ENCODE measurements around the gene AHNAK.
A peak's percentile ranks its signal among the peaks of the same experiment; 100 is the strongest.

The AHNAK gene

DNA sequence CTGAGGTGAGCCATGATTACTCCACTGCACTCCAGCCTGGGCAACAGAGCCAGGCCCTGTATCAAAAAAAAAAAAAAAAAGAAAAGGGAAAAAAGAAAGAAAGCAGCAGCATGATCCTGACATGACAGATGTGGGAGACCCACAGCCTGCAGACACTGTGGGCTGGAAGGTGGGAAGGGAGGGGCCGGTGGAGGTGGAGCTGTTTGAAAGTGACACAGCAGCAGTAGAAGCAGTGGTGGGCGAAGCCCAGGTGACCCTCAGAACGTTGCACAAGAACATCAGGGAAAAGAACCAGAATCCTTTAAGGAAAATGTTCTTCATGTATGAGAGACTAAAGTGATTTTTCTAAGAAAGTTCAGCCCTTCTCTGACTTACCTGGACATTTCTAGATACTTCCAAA, 154.1 kb downstream of the AHNAK start:
- no peak overlapping the region for H3K27ac ChIP-seq (ENCODE audit: extremely low read depth, low read depth, low read length)
- POLR2A ChIA-PET: no interaction called here
- CTCF ChIA-PET: interaction anchor here (0.6 to 4.8 kb wide), 11 partner anchors 8 to 511 kb away, joined by 3 to 86 read pairs (median 4); no protein-coding TSS in a partner anchor

DNA sequence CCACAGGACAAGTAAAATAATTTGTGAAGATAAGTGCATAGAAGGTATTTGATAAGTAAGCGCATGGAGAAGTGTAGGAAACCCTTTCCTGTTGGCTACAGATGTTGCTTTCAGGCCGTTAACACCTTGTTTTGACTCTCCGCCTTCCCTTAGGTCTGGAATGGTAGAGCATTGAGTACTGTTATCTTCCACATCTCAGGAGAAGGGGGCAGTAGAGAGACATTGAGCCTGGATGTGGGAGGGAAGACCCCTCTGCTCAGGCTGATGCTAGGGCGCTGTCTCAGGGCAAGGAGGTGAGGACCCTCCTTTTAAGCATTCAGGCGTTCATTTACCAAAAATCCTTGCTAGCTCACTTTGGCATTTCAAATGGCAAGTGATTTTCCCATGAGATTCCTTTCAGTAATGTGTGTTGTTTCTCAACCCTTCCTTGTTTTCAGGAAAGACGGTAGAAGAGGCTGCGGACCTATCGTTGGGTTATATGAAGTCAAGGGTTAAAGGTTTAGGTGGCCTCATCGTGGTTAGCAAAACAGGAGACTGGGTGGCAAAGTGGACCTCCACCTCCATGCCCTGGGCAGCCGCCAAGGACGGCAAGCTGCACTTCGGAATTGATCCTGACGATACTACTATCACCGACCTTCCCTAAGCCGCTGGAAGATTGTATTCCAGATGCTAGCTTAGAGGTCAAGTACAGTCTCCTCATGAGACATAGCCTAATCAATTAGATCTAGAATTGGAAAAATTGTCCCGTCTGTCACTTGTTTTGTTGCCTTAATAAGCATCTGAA, 154.8 kb downstream of the AHNAK start:
- Histone ChIP-seq H3K4me3 (ENCODE audit: low read depth, low read length) (no peak overlapping the region), H3K27ac (ENCODE audit: extremely low read depth, low read depth, low read length) (no peak overlapping the region), H3K36me3 (ENCODE audit: control insufficient read depth in 2 of 2, insufficient read depth in 1 of 2, low read length in 2 of 2) (peaks cover 0 to 12% of the 10 kb centered on the region in 2 experiments; a peak in 1 of 3 replicates), H3K4me1 (ENCODE audit: control insufficient read depth, insufficient read depth, low read length) (no peaks in the 10 kb centered on the region), H3K9me3 (ENCODE audit: control insufficient read depth, insufficient read depth, low read depth, low read length) (no peaks in the 10 kb centered on the region)
- TF ChIP-seq ZNF549 (tag by site-specific recombination; IDR thresholded peaks at IDR 0.05) (no peak), ZNF416 (tag by site-specific recombination; IDR thresholded peaks at IDR 0.05) (no peak), TRIM28 (IDR thresholded peaks at IDR 0.05; ENCODE audit: borderline replicate concordance, low read length) (no peak), GLIS1 (tag by site-specific recombination; IDR thresholded peaks at IDR 0.05) (no peak), ZNF626 (tag by site-specific recombination; IDR thresholded peaks at IDR 0.05) (no peak)
- TF ChIP-seq, protein P1, sequence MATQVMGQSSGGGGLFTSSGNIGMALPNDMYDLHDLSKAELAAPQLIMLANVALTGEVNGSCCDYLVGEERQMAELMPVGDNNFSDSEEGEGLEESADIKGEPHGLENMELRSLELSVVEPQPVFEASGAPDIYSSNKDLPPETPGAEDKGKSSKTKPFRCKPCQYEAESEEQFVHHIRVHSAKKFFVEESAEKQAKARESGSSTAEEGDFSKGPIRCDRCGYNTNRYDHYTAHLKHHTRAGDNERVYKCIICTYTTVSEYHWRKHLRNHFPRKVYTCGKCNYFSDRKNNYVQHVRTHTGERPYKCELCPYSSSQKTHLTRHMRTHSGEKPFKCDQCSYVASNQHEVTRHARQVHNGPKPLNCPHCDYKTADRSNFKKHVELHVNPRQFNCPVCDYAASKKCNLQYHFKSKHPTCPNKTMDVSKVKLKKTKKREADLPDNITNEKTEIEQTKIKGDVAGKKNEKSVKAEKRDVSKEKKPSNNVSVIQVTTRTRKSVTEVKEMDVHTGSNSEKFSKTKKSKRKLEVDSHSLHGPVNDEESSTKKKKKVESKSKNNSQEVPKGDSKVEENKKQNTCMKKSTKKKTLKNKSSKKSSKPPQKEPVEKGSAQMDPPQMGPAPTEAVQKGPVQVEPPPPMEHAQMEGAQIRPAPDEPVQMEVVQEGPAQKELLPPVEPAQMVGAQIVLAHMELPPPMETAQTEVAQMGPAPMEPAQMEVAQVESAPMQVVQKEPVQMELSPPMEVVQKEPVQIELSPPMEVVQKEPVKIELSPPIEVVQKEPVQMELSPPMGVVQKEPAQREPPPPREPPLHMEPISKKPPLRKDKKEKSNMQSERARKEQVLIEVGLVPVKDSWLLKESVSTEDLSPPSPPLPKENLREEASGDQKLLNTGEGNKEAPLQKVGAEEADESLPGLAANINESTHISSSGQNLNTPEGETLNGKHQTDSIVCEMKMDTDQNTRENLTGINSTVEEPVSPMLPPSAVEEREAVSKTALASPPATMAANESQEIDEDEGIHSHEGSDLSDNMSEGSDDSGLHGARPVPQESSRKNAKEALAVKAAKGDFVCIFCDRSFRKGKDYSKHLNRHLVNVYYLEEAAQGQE (tag by site-specific recombination; IDR thresholded peaks at IDR 0.05): no peak
- TF ChIP-seq, protein P2, sequence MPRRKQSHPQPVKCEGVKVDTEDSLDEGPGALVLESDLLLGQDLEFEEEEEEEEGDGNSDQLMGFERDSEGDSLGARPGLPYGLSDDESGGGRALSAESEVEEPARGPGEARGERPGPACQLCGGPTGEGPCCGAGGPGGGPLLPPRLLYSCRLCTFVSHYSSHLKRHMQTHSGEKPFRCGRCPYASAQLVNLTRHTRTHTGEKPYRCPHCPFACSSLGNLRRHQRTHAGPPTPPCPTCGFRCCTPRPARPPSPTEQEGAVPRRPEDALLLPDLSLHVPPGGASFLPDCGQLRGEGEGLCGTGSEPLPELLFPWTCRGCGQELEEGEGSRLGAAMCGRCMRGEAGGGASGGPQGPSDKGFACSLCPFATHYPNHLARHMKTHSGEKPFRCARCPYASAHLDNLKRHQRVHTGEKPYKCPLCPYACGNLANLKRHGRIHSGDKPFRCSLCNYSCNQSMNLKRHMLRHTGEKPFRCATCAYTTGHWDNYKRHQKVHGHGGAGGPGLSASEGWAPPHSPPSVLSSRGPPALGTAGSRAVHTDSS (tag by site-specific recombination; IDR thresholded peaks at IDR 0.05): no peak
- ChIA-PET POLR2A (no interaction called here), CTCF (interaction anchor here (0.7 to 4.8 kb wide), 7 partner anchors 9 to 473 kb away, joined by 3 to 86 read pairs (median 4); no protein-coding TSS in a partner anchor)

More for the DNA sequence above, 154.1 kb downstream of the AHNAK start:
- H3K4me3 ChIP-seq (ENCODE audit: low read depth, low read length): no peak overlapping the region
- no peaks in the 10 kb centered on the region for H3K9me3 ChIP-seq (ENCODE audit: control insufficient read depth, insufficient read depth, low read depth, low read length)
- H3K4me1 ChIP-seq (ENCODE audit: control insufficient read depth, insufficient read depth, low read length): no peaks in the 10 kb centered on the region
- H3K36me3 ChIP-seq (ENCODE audit: control insufficient read depth in 2 of 2, insufficient read depth in 1 of 2, low read length in 2 of 2): peaks cover 0 to 12% of the 10 kb centered on the region in 2 experiments; a peak in 1 of 3 replicates
- peak; percentile 24; the same call in 1 of the 2 replicates for TF ChIP-seq ZFHX2 (tag by site-specific recombination; conservative IDR thresholded peaks at IDR 0.05)
- no peak for TF ChIP-seq ZNF155 (tag by site-specific recombination; IDR thresholded peaks at IDR 0.05)

DNA sequence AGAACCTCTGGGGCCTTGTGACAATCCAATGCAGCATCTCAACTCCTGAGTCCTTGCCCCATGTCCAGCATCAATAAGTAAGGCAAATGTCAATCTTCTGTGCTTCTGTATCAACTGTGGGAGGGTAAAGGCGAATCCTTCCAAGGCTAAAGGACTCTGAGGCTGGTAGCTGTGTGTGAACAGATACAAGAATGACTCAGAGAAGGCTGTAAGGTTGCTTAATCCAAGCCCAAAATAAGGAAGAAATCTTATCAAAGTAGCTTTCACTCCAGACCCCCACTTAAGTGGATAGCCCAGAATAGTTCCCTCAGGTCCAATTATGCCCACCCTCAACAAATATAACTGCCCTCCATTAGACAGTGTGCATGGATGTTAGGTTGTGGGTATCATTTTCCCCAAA, 155.9 kb downstream of the AHNAK start:
- TF ChIP-seq, protein P3, sequence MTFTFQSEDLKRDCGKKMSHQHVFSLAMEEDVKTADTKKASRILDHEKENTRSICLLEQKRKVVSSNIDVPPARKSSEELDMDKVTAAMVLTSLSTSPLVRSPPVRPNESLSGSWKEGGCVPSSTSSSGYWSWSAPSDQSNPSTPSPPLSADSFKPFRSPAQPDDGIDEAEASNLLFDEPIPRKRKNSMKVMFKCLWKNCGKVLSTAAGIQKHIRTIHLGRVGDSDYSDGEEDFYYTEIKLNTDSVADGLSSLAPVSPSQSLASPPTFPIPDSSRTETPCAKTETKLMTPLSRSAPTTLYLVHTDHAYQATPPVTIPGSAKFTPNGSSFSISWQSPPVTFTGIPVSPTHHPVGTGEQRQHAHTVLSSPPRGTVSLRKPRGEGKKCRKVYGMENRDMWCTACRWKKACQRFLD (tag by site-specific recombination; IDR thresholded peaks at IDR 0.05): no peak
- TF ChIP-seq SP3 (tag by site-specific recombination; IDR thresholded peaks at IDR 0.05) (no peak), ZNF121 (tag by site-specific recombination; IDR thresholded peaks at IDR 0.05) (no peak), ZNF600 (tag by site-specific recombination; IDR thresholded peaks at IDR 0.05) (no peak), MEIS1 (CRISPR knock-in tag; IDR thresholded peaks at IDR 0.05; ENCODE audit: borderline replicate concordance) (no peak)

More for the DNA sequence above, 155.9 kb downstream of the AHNAK start:
- CTCF ChIA-PET: interaction anchor here (0.5 to 2.2 kb wide), 7 partner anchors 11 to 616 kb away, joined by 3 to 12 read pairs (median 4); no protein-coding TSS in a partner anchor
- POLR2A ChIA-PET: no interaction called here
- Histone ChIP-seq H3K4me3 (ENCODE audit: low read depth, low read length) (no peak overlapping the region), H3K36me3 (ENCODE audit: control insufficient read depth in 2 of 2, insufficient read depth in 1 of 2, low read length in 2 of 2) (peaks cover 0 to 12% of the 10 kb centered on the region in 2 experiments; a peak in 1 of 3 replicates), H3K4me1 (ENCODE audit: control insufficient read depth, insufficient read depth, low read length) (no peaks in the 10 kb centered on the region), H3K9me3 (ENCODE audit: control insufficient read depth, insufficient read depth, low read depth, low read length) (no peaks in the 10 kb centered on the region), H3K27ac (ENCODE audit: extremely low read depth, low read depth, low read length) (no peak overlapping the region)

All from HEK293 (cell line).